Measurements from ENCODE around the gene CYP19A1.

The CYP19A1 gene

DNA sequence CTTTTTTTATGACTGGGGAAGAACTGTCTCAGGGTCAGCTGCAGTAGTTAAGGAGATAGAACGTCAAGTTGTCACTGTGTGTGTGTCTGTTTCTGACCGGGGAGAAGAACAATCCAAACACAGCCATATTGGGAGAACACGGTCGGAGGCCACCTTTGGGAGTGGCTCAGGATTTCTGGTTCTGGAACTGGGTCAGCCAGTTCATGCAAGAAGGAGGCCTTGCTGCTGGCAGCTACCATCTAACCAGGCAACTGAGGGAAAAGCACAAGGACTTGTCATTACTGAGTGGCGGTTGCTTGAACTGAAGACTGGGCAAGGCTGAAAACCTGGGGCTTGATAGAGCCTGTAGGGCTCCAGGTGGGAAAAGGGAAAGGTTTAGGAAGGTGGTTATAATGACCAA lies 27.7 kb upstream of the CYP19A1 start:
- intact Hi-C loops (cut with DNase I) = no loop called here
- no peak for DNase-seq

DNA sequence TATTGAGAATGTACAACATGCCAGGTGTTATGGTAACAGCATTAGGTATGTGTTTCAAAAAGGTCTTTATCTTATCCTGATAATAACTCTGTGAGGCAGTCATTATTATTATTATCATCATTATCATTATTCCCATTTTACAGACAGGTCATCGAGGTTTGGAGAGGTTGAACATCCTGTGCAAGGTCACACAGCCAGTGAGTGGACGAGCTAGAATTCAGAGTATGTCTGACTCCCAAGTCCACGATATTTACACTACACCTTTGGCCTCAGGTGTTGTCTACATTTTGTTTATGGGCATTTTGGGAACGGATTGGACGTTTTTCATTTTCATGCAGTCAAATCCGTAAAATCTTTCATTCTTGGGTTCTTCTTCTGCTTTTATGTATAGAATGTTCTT lies 27.0 kb upstream of the CYP19A1 start:
- intact Hi-C loops (cut with DNase I) = no loop called here
- DNase-seq = no peak

DNA sequence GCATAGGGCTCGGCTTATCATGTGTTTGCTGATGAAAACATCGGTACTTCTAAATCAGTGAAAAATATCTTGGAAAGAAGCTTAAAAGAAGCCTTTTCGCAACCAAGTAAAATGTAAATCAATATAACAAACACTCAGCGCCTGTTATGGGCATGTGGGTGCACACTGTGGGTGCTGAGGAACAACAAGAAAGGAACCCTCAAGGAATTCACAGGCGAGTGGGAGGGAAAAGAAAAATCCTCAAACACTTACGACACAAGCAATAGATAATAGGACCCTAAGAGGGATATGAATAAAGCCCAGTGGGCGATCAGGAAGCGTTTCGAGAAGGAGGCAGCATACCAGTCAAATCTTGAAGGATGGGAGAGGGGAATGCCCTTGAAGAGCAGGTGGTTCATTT lies 25.0 kb upstream of the CYP19A1 start:
- intact Hi-C loops (cut with DNase I) = no loop called here
- DNase-seq = no peak

DNA sequence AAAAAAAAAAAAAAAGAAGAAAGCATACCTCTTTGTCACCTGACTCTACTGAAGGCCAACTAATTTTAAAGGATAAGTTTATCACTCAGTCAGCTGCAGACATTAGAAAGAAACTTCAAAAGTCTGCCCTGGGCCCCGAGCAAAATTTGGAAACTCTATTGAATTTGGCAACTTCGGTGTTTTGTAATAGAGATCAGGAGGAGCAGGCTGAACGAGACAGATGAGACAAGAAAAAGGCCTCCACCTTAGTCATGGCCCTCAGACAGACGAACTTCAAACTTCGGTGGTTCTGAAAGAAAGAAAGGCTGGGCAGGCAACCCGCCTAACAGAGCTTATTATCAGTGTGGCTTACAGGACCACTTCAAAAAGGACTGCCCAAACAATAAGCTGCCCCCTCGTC lies 21.6 kb upstream of the CYP19A1 start:
- DNase-seq = no peak
- intact Hi-C loops (cut with DNase I) = no loop called here

DNA sequence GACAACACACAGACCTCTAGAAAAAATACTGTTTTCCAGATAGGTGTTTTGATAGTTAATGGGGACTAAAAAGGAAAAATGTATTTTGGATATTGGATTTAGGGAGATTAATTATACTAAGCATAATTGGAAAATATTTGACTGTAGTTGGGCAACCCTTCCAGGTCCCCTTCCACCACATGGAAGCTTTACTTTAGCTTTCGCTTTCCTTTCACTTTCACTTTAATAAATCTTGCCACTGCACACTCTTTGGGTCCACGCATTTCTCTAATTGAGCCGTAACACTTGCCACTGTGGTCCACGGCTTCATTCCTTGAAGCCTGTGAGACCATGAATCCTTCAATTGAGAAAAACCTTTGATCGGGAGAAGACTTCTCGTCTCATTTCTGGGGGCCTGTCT lies 18.6 kb upstream of the CYP19A1 start:
- intact Hi-C loops (cut with DNase I) = no loop called here
- no peak for DNase-seq

DNA sequence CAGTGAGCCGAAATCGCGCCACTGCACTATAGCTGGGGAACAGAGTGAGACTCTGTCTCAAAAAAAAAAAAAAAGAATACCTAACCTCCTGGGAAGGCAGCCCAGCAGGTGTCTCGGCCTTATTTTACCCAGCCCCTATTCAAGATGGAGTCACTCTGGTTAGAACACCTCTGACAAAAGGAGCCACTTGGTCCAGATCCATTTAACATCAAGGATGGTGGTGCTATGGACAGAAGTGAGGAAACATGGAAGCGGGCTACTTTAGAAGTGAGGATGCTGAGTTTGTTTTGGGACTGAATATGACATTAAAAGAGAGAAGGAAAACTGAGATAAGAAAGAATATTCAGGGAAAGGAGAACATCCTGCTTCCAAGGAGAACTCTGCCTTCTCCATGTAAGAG lies 17.8 kb upstream of the CYP19A1 start:
- no peak for DNase-seq
- intact Hi-C loops (cut with DNase I) = no loop called here

DNA sequence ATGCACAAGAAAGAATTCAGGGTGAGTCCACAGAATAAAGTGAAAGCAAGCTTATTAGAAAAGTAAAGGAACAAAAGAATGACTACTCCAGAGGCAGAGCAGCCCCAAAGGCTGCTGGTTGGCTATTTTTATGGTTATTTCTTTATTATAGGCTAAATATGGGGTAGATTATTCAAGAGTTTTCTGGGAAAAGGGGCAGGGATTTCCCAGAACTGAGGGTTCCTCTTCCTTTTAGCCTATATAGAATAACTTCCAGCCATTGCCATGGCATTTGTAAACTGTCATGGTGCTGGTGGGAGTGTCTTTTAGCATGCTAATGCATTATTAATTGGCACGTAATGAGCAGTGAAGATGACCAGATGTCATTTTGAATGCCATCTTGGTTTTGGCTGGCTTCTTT lies 16.7 kb upstream of the CYP19A1 start:
- intact Hi-C loops (cut with DNase I) = no loop called here
- DNase-seq = no peak

DNA sequence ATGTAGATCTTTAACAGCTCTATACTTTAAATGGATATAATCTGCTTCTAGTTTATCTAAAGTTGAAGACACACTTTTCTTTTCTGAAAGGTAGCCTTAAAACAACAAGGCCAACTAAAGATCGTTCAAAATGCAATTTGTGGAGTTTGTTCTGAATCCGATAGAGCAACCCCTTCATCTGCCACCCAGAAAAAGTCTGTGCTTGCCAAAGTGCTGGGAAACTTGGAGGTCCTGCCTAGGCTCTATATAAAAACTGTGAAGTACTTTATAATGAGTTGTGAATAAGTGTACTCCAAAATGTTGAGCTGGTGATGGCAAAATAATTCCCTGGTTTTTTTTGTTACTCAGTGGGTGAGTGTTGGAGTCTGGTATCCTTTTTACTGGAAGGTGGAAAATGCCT lies 15.6 kb upstream of the CYP19A1 start:
- intact Hi-C loops (cut with DNase I) = no loop called here
- DNase-seq = no peak

DNA sequence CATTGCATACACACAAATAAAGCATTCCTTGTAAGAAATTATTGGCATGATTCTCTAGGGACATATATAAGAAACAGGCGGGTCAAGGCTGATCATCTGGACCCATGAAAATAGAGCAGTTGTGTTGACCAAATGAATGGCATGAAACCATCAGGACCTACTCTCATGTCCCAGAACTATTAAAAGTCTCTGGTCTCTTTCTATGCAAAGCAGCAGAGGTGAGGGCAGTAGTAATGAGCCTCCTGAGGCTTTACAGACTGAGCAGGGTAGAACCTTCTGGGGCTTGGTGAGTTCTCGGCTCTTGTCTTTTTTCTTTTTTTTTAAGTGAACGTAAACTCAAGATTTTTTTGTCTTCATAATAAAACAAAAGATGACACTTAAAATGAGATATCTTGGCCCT lies 12.3 kb upstream of the CYP19A1 start:
- DNase-seq = no peak
- intact Hi-C loops (cut with DNase I) = no loop called here

DNA sequence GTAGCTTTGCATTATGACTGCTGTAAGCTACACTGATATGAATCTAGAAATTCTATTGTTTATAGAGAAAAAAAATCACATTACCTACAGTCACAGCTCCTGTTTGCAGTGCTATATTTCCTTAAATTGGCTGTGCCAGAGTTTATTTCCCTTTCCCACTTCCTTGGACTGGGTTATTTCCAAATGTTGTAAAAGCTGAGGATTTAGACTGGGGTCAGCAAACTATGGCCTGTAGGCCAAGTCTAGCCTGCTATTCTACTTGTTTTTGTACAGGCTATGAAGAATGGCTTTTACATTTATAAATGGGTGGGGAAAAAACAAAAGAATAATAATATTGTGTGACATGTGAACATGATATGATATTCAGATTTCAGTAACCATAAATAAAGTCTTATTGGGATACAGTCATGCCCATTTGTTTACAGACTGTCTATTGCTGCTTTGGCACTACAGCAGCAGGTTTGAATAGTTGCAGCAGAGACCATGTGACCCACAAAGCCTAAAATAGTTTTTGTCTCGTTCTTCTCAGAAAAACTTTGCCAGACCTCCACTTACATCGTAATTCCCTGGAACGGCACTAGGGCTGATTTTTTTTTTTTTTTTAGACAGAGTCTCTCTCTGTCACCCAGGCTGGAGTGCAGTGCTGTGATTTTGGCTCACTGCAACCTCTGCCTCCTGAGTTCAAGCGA lies 10.9 kb upstream of the CYP19A1 start:
- intact Hi-C loops (cut with DNase I) = no loop called here
- DNase-seq = peak in 2 of 42 donors; percentile 20 to 42

DNA sequence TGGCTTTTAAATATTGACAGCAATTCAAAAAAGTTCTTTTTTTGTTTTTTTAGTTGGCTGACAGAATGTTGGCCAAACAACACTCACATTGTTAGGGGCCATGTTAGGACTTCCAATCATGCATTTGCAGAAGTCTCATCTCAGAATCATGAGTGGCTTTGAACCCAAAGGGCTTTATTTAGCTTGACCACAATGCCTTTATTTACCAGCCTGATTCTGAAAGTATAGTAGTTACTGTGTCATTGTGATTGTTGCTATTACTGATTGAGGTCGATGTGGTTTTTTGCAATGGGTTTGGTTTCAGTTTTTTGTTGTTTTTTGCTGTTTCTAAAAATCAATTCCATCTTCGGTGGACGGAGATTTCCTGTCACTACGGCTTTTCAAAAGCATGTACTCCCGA lies 10.3 kb upstream of the CYP19A1 start:
- intact Hi-C loops (cut with DNase I) = no loop called here
- DNase-seq = peak in 9 of 42 donors; percentile 21 to 72 (median 43)

DNA sequence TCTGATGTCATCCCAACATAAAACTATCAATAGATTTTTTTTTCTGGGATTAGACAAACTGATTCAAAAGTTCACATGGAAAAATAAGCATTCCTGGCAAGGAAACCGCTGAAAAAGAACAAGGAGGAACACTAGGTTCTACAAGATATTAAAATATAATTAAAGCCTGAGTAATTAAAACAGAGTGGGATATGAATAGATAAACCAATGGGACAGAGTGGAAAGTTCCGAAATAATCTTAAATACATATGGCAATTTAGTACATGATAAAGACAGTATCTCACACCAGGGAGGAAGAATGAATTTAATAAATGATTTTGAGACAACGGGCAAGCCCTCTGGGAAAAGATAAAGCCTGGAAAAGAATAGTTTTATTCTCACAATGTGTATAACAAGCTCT lies 7.7 kb upstream of the CYP19A1 start:
- intact Hi-C loops (cut with DNase I) = no loop called here
- no peak for DNase-seq

DNA sequence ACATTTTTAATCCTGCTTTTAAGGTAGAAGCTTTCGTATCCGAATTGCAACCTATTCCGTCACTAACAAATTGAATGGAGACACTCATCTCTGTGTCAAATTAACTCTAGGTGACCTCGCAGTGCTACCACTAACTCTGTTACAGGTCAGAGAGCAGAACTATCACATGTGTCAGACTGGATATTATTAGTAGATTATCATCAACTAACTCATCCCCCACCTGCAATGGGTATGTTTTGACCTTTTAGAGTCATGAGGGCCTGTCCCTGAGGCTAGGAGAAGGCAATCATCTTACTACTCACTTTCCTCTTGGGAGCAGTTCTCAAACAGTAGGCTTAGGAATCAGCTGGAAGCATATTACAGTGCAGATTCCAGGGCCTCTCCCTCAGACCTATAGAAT lies 5.1 kb upstream of the CYP19A1 start:
- DNase-seq = no peak
- intact Hi-C loops (cut with DNase I) = no loop called here

DNA sequence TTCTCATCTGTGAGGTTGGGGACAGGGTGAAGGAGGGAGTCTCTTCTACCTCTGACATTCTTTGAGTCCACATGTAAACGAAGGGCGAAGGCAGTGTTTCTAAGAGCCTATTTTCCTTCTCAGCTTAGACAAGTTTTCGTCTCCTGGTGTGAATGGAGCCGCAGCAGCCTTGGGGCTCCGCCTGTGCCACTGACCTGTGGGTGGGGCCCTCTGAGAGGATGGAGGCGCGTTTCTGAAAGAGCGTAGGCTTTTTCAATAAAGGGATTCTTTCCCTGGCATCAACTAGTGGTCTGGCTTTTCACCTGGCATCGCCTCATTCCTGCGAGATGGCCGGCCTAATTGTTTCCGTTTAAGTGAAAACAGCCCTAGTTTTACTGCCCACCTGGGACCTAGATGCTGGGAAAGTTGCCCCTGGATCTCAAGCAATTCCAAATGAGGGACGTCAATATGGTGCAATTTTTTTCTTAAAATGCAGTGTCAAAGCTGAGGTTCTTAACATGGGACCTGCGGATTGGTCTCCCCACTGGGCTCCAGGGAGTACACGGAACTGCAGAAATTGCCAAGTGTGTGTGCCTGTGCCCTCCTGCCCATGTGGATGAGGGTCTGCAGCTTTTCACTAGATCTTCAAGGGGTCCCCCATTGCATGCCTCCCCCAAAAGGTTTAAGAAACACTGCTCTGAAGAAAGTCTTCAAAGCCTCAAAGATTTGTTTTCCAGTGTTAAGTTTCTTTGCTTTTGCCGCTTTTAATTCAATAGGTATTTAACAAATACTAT lies 4.0 kb upstream of the CYP19A1 start:
- intact Hi-C loops (cut with DNase I) = no loop called here
- peak in 26 of 42 donors; percentile 19 to 71 (median 46) for DNase-seq

DNA sequence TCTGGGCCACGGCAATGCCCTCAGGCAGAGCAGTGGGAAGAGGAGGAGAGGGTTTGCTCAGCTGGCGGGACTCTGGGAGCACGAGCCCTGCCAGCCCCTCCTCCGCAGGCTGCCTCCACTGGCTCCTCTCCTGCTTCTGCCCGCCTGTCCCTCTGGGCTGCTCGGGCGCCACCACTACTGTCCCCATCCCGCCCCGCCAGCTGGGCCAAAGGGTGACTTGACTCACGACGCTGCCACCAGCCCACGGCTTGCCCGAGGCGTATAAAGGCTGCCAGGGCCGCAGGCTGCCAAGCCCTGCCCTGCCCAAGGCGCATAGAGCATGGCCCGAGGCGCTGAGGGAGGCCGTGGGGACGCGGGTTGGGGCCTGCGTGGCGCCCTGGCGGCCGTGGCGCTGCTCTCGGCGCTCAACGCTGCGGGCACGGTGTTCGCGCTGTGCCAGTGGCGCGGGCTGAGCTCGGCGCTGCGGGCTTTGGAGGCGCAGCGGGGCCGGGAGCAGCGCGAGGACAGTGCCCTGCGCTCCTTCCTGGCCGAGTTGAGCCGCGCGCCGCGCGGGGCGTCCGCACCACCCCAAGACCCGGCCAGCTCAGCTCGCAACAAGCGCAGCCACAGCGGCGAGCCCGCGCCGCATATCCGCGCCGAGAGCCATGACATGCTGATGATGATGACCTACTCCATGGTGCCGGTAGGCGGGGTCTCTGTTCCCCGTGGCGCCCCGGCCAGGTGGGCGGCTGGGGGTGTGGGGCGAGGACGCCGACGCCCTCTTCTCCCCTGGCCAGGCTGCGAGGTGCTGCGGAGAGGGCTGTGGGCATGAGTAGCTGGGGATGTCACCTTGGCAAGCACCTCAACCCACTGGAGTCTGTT lies 3.2 kb upstream of the CYP19A1 start, which contains the start of gene GLDN:
GLDN (plus strand) TSS at position 290 of the 861 bp plus-strand sequence; CDS start at position 320, 30 bp downstream.
- intact Hi-C loops (cut with DNase I) = no loop called here
- peak; percentile 58 to 95 (median 85) for DNase-seq

DNA sequence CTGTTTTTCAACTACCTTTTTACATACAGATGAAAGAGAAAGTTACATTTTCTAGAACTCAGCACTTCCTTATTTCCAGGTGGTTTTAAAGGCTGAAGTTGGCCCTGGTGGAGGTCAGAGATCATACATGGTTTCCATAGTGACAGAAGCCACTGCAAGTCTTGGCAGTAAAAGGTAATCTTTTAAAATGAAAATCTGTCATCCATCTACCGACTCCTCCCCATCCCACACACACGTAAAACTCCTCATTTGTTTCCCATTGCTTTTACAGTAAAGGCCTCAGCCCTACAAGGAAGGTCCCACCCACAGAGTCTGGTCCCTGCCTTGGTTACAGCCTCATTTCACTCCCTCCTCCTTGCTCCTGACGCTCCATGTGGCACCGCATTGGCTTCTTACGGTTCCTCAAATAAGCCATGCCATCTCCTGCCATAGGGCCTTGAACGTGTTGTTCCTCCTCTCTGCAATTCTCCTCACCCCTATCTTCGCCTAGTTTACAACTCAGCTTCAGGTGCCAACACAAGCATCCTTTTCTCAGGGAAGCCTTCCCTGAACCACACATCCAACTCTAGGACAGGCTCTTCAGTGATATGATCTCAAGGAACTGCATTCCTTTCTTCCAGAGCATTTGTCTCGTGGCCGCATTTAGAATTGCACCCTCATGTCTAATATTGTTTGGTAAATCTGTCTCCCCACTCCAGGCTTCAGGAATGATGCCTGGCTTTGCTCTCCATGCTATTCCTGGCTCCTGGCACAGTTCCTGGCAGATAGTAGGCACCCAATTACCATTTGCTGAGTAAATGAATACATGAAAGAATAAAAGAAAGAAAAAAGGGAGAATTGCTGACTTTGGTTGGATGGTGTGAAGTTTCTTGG lies 2.6 kb downstream of the CYP19A1 start:
- intact Hi-C loops (cut with DNase I) = no loop called here
- DNase-seq = peak in 24 of 42 donors; percentile 17 to 79 (median 36)

DNA sequence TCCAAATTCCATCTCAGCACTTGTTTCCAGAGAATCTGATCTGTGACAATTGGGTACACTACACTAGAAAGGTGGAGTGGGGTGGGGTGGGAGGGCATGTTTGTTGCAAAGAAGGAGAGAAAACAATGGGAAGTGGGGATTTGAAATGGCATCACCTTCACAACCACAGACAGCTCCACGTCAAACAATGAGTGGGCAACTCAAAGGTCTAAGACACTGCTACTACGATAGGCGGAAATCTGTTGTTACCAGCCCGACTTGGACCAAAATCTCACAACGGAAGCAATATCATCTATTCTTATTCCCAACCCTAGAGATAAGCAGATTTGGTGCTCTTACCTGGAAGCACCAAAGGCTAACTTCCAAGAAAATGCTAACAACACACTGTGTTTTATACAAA lies 3.3 kb downstream of the CYP19A1 start:
- no peak for DNase-seq
- intact Hi-C loops (cut with DNase I) = no loop called here

DNA sequence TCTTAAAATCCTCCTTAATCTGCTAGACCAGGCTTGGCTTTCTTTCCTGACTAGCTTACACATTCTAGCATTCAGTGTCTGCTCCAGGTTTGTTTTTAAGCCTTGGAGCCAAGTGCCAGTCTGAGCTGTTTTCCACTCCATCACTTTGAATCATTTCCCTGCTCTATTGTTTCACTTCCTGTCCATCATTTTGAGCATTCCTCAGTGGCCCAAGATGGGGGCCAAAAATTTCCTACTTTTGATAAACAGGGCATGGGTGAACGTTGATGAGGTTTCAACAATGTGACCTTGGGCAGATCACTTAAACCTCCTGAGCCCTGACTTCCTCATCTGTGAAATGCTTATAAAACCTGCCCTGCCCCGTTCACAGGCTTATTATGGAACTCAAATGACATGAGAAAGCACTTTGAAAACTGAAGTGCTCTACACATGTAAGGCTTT lies 4.4 kb downstream of the CYP19A1 start:
- intact Hi-C loops (cut with DNase I) = no loop called here
- DNase-seq = no peak

DNA sequence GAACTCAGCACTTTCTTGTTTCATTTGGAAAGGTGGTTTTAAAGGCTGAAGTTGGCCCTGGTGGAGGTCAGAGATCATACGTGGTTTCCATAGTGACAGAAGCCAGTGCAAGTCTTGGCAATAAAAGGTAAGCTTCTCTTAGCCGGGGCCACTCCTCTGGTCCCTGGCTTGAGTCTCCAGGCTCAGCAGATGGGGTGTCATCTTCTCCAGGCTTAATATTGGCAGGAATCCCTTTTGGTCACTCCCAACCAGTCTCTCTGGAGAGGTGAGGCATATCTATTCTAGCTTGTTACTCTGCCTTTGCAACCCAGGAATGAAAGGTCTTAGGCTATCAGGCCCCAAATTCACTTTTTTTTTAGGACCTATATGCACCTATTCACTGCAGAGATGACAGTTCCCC lies 4.8 kb downstream of the CYP19A1 start:
- intact Hi-C loops (cut with DNase I) = no loop called here
- no peak for DNase-seq

All from head of caudate nucleus (tissue), 42 donors.